Thymus (tissue), 11 donors: ENCODE results near the gene LACRT. TPM values are rescaled to one million over a fixed set of nuclear protein-coding genes. Genes with fewer than 3 reads are reported as not detected.
"Not testable (repeated sequence)": the region's sequence is repeated elsewhere in the genome, so short reads cannot be mapped to it uniquely, and the experiment has no call there.

ENCODE experiments used
- DNase-seq, 9 donors: peaks; one replicate each; pipeline ENCODE4 v3.0.0-alpha.2; 2013; ENCODE audit warnings: low spot score in 9 of 9, low read depth in 6 of 9, missing footprints in 1 of 9
- H3K27ac ChIP-seq, 2 donors: one replicate each; pipeline ENCODE4 v1.5.1; 2013; ENCODE audit warnings: control low read depth in 1 of 2, low read depth in 1 of 2, low read length in 1 of 2, mild to moderate bottlenecking in 1 of 2, moderate library complexity in 1 of 2
- H3K27me3 ChIP-seq, 2 donors: one replicate each; pipeline ENCODE4 v1.5.1; 2013; ENCODE audit warnings: low read length in 1 of 2; ENCODE audit not compliant: control insufficient read depth in 2 of 2, insufficient read depth in 1 of 2
- H3K36me3 ChIP-seq, 2 donors: one replicate each; pipeline ENCODE4 v1.5.1; 2013; ENCODE audit warnings: low read length in 1 of 2, mild to moderate bottlenecking in 1 of 2, moderate library complexity in 1 of 2; ENCODE audit not compliant: control insufficient read depth in 2 of 2, insufficient read depth in 2 of 2
- H3K4me1 ChIP-seq, 2 donors: one replicate each; pipeline ENCODE4 v1.5.1; 2013; ENCODE audit warnings: low read length in 2 of 2; ENCODE audit not compliant: control insufficient read depth in 2 of 2, insufficient read depth in 2 of 2
- H3K4me3 ChIP-seq, 2 donors: one replicate each; pipeline ENCODE4 v1.5.1; 2013; ENCODE audit warnings: low read length in 2 of 2, control low read depth in 1 of 2, mild to moderate bottlenecking in 1 of 2
- H3K9me3 ChIP-seq, 2 donors: one replicate each; pipeline ENCODE4 v1.5.1; 2013; ENCODE audit warnings: low read length in 1 of 2, mild to moderate bottlenecking in 1 of 2; ENCODE audit not compliant: control insufficient read depth in 2 of 2, insufficient read depth in 1 of 2
- WGBS: extraction: QIAGEN DNeasy Blood & Tissue Kit; methylation state at CpG from one replicate; pipeline ENCODE4 v1.1.7; 2013; 5-methylcytosine and 5-hydroxymethylcytosine counted together
- polyA plus RNA-seq: library from polyadenylated mRNA; stranded (reverse); fragments of 200-250 nt; gene quantifications from one replicate; pipeline ENCODE4 v1.2.3, GENCODE V29; 2013
- total RNA-seq: library from RNA; stranded (reverse); fragments of 120-200 nt; gene quantifications from one replicate; pipeline ENCODE4 v1.2.4, GENCODE V29; 2013
- donor health status: healthy.

LACRT gene
- total and polyA plus RNA-seq, 2 donors: 2.2 to 11.5 TPM

- no peak overlapping the region for H3K4me3 ChIP-seq
- H3K4me1 ChIP-seq: no peaks in the 10 kb centered on the region
- WGBS: 66% methylated on average over 1 of the region's 1 CpG
- H3K36me3 ChIP-seq: no peaks in the 10 kb centered on the region
- DNase-seq: no peak
- H3K27me3 ChIP-seq: peaks cover 0 to 10% of the 10 kb centered on the region in 2 donors
- no peaks in the 10 kb centered on the region for H3K9me3 ChIP-seq
- H3K27ac ChIP-seq: no peak overlapping the region
Observed at GRCh38 chr12:54649825-54650224, 15.1 kb upstream of the LACRT start.

- no peaks in the 10 kb centered on the region for H3K36me3 ChIP-seq
- H3K4me3 ChIP-seq: no peak within 1 kb of the TSS
- H3K27me3 ChIP-seq: peaks cover 0 to 9% of the 10 kb centered on the region in 2 donors
- no peaks in the 10 kb centered on the region for H3K4me1 ChIP-seq
- H3K9me3 ChIP-seq: no peaks in the 10 kb centered on the region
- DNase-seq: no peak
- H3K27ac ChIP-seq: no peak within 1 kb of the TSS
- WGBS: 90% methylated on average over 2 of the region's 2 CpGs
Observed at GRCh38 chr12:54648265-54648664, 13.6 kb upstream of the LACRT start, which contains the start of gene DCD. Gene DCD, minus strand, starts transcription at chr12:54648365. Its CDS starts 62 bp downstream, at chr12:54648303.

- no peak overlapping the region for H3K27ac ChIP-seq
- WGBS: 88% methylated on average over 1 of the region's 1 CpG
- no peak overlapping the region for H3K4me3 ChIP-seq
- peaks cover 0 to 2% of the 10 kb centered on the region in 2 donors for H3K27me3 ChIP-seq
- H3K9me3 ChIP-seq: peaks cover 0 to 1% of the 10 kb centered on the region in 2 donors
- H3K4me1 ChIP-seq: no peaks in the 10 kb centered on the region
- DNase-seq: no peak
- no peaks in the 10 kb centered on the region for H3K36me3 ChIP-seq
Observed at GRCh38 chr12:54641554-54641953, 6.9 kb upstream of the LACRT start.

- no peaks in the 10 kb centered on the region for H3K36me3 ChIP-seq
- DNase-seq: no peak
Observed at GRCh38 chr12:54641089-54641488, 6.4 kb upstream of the LACRT start.

GRCh38 chr12:54639112-54639511, 4.4 kb upstream of the LACRT start:
- H3K4me1 ChIP-seq, H3K27me3 ChIP-seq, H3K4me3 ChIP-seq, DNase-seq, H3K9me3 ChIP-seq, H3K27ac ChIP-seq, H3K36me3 ChIP-seq: not testable (repeated sequence)
- 93% methylated on average over 2 of the region's 2 CpGs for WGBS

More at GRCh38 chr12:54641089-54641488, 6.4 kb upstream of the LACRT start:
- Histone ChIP-seq H3K4me1 (no peaks in the 10 kb centered on the region), H3K9me3 (peaks cover 0 to 1% of the 10 kb centered on the region in 2 donors), H3K27me3 (peaks cover 0 to 2% of the 10 kb centered on the region in 2 donors), H3K4me3 (no peak overlapping the region), H3K27ac (no peak overlapping the region)
- WGBS: 89% methylated on average over 4 of the region's 4 CpGs

GRCh38 chr12:54631988-54632728, 2.5 kb downstream of the LACRT start:
- Histone ChIP-seq H3K27me3 (peaks cover 0 to 2% of the 10 kb centered on the region in 2 donors), H3K36me3 (no peaks in the 10 kb centered on the region), H3K9me3 (peaks cover 0 to 4% of the 10 kb centered on the region in 2 donors), H3K4me3 (no peak overlapping the region), H3K4me1 (no peaks in the 10 kb centered on the region), H3K27ac (no peak overlapping the region)
- DNase-seq: no peak
- 79% methylated on average over 8 of the region's 8 CpGs for WGBS

- Histone ChIP-seq H3K4me1 (no peaks in the 10 kb centered on the region), H3K36me3 (no peaks in the 10 kb centered on the region), H3K9me3 (peaks cover 0 to 4% of the 10 kb centered on the region in 2 donors), H3K4me3 (no peak overlapping the region), H3K27me3 (peaks cover 0 to 2% of the 10 kb centered on the region in 2 donors), H3K27ac (no peak overlapping the region)
- 91% methylated on average over 5 of the region's 5 CpGs for WGBS
- DNase-seq: no peak
Observed at GRCh38 chr12:54631551-54631950, 3.1 kb downstream of the LACRT start.

GRCh38 chr12:54629925-54630324, 4.8 kb downstream of the LACRT start:
- no peak for DNase-seq
- Histone ChIP-seq H3K4me1 (no peaks in the 10 kb centered on the region), H3K27me3 (peaks cover 0 to 2% of the 10 kb centered on the region in 2 donors), H3K4me3 (no peak overlapping the region), H3K36me3 (no peaks in the 10 kb centered on the region), H3K27ac (no peak overlapping the region), H3K9me3 (peaks cover 0 to 4% of the 10 kb centered on the region in 2 donors)
- WGBS: 97% methylated on average over 2 of the region's 2 CpGs

GRCh38 chr12:54628186-54628846, 6.4 kb downstream of the LACRT start:
- no peak for DNase-seq
- Histone ChIP-seq H3K27ac (no peak overlapping the region), H3K4me3 (no peak overlapping the region), H3K27me3 (peaks cover 0 to 3% of the 10 kb centered on the region in 2 donors), H3K4me1 (no peaks in the 10 kb centered on the region), H3K36me3 (no peaks in the 10 kb centered on the region), H3K9me3 (peaks cover 0 to 4% of the 10 kb centered on the region in 2 donors)
- 98% methylated on average over 3 of the region's 3 CpGs for WGBS
